ENCODE data around the gene ADD3.
"Not testable (repeated sequence)": the region's sequence is repeated elsewhere in the genome, so short reads cannot be mapped to it uniquely, and the experiment has no call there.

ADD3 gene

DNA sequence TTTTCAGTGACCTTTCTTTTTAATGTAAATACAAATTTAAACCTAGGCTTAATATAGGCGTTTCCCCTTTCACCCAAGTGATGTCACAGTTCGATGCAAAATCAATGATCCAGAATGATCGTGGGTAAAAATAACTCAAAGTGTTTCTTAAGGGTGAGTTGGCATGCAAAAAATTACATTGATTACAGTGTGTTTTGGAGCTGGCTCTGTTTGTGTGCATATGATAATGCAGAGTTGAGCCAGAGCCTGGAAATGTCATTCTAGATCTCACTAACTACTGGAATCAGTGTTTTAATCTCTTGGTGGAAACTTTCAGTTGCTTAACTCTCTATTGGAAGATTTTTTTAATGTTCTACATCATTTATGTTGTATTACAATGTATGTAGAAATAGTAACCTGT lies 127.1 kb downstream of the ADD3 start:
- no CpG with 5 or more reads among the region's 3 CpGs for WGBS (ENCODE audit: insufficient coverage, insufficient read length)
- Histone ChIP-seq H3K27me3 (ENCODE audit: control insufficient read depth, insufficient read depth, low read length) (no peaks in the 10 kb centered on the region), H3K27ac (ENCODE audit: low read length) (no peak overlapping the region), H3K36me3 (ENCODE audit: control insufficient read depth, insufficient read depth, low read length) (peaks cover 2% of the 10 kb centered on the region; the same call in 1 of the 2 replicates), H3K4me3 (ENCODE audit: low read length) (no peak overlapping the region), H3K4me1 (ENCODE audit: control insufficient read depth, insufficient read depth, low read length) (no peaks in the 10 kb centered on the region), H3K9me3 (ENCODE audit: control insufficient read depth, insufficient read depth, low read length) (no peaks in the 10 kb centered on the region)
- no peak for DNase-seq (ENCODE audit: low read depth, low spot score)

DNA sequence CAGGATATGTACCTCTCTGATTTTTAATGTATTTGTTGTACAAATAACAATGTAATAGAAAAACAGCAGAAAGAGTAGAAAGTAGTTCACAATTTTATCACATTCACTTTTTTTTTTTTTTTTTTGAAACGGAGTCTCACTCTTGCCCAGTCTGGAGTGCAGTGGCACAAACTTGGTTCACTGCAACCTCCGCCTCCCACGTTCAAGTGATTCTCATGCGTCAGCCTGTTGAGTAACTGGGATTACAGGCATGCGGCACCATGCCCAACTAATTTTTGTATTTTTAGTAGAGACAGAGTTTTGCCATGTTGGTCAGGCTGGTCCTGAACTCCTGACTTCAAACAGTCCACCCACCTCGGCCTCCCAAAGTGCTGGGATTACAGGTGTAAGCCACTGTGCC lies 128.1 kb downstream of the ADD3 start:
- H3K27ac ChIP-seq (ENCODE audit: low read length); DNase-seq (ENCODE audit: low read depth, low spot score); H3K27me3 ChIP-seq (ENCODE audit: control insufficient read depth, insufficient read depth, low read length); H3K36me3 ChIP-seq (ENCODE audit: control insufficient read depth, insufficient read depth, low read length); H3K4me3 ChIP-seq (ENCODE audit: low read length); H3K9me3 ChIP-seq (ENCODE audit: control insufficient read depth, insufficient read depth, low read length); H3K4me1 ChIP-seq (ENCODE audit: control insufficient read depth, insufficient read depth, low read length): not testable (repeated sequence)
- no CpG with 5 or more reads among the region's 6 CpGs for WGBS (ENCODE audit: insufficient coverage, insufficient read length)

DNA sequence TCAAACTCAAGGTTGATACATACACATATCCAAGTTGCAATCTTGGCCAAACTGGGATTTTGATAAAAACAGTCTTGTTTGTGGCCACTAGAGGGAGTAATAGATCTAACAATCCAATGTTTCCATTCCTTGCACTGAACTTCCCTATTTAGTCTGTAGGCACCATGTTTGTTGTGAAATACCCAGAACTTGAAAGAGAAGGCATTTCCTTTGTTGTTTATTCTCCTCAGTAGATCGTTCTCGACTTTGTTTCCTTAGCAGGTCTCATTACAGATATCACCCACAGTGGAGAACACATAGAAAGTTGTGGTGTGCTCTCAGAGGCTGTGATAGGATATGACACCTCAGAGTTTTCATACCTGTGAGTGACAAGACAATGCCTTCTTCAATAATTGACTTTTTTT lies 129.4 kb downstream of the ADD3 start:
- Histone ChIP-seq H3K36me3 (ENCODE audit: control insufficient read depth, insufficient read depth, low read length) (no peaks in the 10 kb centered on the region; the same call in 1 of the 2 replicates), H3K27me3 (ENCODE audit: control insufficient read depth, insufficient read depth, low read length) (no peaks in the 10 kb centered on the region), H3K9me3 (ENCODE audit: control insufficient read depth, insufficient read depth, low read length) (no peaks in the 10 kb centered on the region), H3K4me3 (ENCODE audit: low read length) (no peak overlapping the region), H3K4me1 (ENCODE audit: control insufficient read depth, insufficient read depth, low read length) (no peaks in the 10 kb centered on the region), H3K27ac (ENCODE audit: low read length) (no peak overlapping the region)
- peak; percentile 27 for DNase-seq (ENCODE audit: low read depth, low spot score)
- WGBS (ENCODE audit: insufficient coverage, insufficient read length): no CpG with 5 or more reads among the region's 2 CpGs

DNA sequence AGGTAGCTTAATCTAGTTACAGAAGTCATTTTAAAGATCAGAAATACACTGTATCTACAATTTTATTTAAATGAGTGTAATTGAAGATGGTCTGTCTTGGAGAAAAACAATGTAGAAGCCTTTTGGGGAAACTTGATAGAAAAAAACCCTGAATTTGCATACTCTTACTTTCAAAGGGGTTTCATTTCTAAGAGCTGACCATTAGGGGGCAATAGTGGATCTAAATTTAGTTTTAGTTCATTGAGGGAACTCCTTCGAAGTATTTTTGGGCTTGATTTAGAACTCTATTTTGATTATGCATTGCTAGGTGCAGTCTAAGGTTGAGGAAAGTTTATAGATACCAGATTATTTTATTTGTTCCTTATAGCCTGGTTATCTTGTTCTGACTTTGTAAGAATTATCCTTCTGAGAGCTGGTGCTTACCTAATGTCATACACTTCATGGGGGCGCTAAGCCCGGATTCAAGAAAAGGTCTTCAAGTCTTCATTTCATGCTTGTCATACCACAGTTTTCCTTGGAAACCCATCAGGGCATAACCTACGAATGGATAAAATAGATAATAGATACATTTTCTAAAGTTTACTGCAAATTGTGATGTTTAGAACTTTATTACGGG lies 130.5 kb downstream of the ADD3 start:
- H3K36me3 ChIP-seq (ENCODE audit: control insufficient read depth, insufficient read depth, low read length): no peaks in the 10 kb centered on the region
- no CpG with 5 or more reads among the region's 5 CpGs for whole genome bisulfite sequencing (ENCODE audit: insufficient coverage, insufficient read length)
- no peaks in the 10 kb centered on the region for H3K9me3 ChIP-seq (ENCODE audit: control insufficient read depth, insufficient read depth, low read length)
- no peak for DNase-seq (ENCODE audit: low read depth, low spot score)
- no peaks in the 10 kb centered on the region for H3K4me1 ChIP-seq (ENCODE audit: control insufficient read depth, insufficient read depth, low read length)
- no peak overlapping the region for H3K27ac ChIP-seq (ENCODE audit: low read length)
- no peak overlapping the region for H3K4me3 ChIP-seq (ENCODE audit: low read length)
- no peaks in the 10 kb centered on the region for H3K27me3 ChIP-seq (ENCODE audit: control insufficient read depth, insufficient read depth, low read length)

DNA sequence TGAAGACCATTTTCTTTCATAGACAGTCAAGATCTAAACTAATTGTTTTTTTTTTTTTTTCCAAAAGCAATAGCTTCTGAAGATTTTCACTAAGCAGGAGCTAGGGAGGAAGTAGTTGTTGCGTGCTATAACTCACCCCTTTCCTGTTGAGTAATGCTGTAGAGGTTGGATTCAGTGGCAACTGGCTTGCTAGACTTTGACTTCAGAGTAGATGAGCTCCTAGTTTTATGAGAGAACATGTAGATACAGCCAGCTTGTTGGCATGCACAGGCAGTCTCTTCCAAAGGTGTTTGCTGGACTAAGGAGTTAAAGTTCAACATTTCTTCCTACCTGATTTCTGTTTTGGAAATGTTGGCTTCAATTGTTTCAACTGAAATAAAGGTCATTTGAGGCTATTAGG lies 133.4 kb downstream of the ADD3 start:
- no peak for DNase-seq (ENCODE audit: low read depth, low spot score)
- Histone ChIP-seq H3K36me3 (ENCODE audit: control insufficient read depth, insufficient read depth, low read length) (no peaks in the 10 kb centered on the region), H3K27me3 (ENCODE audit: control insufficient read depth, insufficient read depth, low read length) (no peaks in the 10 kb centered on the region), H3K4me3 (ENCODE audit: low read length) (no peak overlapping the region), H3K4me1 (ENCODE audit: control insufficient read depth, insufficient read depth, low read length) (no peaks in the 10 kb centered on the region), H3K27ac (ENCODE audit: low read length) (no peak overlapping the region), H3K9me3 (ENCODE audit: control insufficient read depth, insufficient read depth, low read length) (no peaks in the 10 kb centered on the region)
- WGBS (ENCODE audit: insufficient coverage, insufficient read length): no CpG with 5 or more reads among the region's 1 CpG

DNA sequence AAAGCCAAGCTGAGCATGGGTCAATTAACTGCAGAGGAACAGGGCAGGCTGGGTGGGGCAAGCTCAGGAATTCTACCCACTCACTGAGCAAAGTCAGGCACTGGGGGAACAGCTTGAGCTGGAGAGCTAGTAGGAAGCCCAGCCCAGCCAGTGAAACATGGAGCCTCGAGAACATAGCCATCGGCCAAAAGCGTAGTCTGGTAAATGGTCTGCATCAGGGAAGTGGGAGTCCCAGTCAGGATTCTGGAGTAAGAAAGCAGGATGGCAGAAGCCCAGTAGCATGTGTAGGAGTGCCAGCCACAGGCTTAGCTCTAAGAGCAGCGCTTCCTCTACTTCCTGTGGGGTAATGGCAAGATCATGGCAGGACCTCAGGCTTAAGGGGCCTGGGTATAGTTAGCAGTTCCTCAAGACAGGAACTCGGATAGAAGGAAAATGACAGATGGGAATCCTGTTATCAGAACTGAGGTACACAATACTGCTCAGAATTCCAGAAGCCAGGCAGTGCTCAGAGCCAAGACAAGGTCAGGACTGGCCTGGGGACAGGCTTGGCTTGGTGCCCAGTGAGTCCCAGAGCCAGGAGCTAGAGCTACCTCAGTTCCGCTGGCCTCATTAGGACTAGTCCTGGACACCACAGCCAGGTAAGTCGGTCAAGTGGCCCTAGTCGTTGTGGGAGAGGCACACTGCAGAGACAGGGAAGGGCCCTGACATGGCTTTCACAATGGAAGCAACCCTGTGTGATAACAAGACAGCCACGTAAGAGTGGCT lies 134.3 kb downstream of the ADD3 start:
- no peaks in the 10 kb centered on the region for H3K27me3 ChIP-seq (ENCODE audit: control insufficient read depth, insufficient read depth, low read length)
- no peaks in the 10 kb centered on the region for H3K9me3 ChIP-seq (ENCODE audit: control insufficient read depth, insufficient read depth, low read length)
- no peak overlapping the region for H3K27ac ChIP-seq (ENCODE audit: low read length)
- DNase-seq (ENCODE audit: low read depth, low spot score): no peak
- no peaks in the 10 kb centered on the region for H3K36me3 ChIP-seq (ENCODE audit: control insufficient read depth, insufficient read depth, low read length)
- no CpG with 5 or more reads among the region's 9 CpGs for WGBS (ENCODE audit: insufficient coverage, insufficient read length)
- no peak overlapping the region for H3K4me3 ChIP-seq (ENCODE audit: low read length)
- no peaks in the 10 kb centered on the region for H3K4me1 ChIP-seq (ENCODE audit: control insufficient read depth, insufficient read depth, low read length)

DNA sequence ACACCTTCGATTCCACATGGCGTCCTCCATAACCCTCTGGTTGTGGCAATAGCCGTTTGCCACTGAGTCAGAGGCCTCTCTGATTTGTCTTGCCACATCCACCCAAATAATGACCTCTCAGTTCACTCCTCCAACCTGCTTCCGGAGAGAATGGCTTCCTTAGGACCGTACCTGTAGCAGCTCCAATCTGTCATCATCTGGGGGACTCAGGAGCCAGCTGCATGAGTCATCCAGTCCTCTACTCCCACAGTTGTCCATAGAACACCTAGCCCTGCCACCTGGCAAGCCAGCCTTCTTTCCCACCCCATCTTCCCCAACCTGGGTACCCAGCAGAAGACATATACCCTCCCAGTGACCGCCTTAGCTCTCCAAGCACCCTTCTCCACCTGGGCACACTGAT lies 135.2 kb downstream of the ADD3 start:
- no CpG with 5 or more reads among the region's 6 CpGs for WGBS (ENCODE audit: insufficient coverage, insufficient read length)
- Histone ChIP-seq H3K36me3 (ENCODE audit: control insufficient read depth, insufficient read depth, low read length) (no peaks in the 10 kb centered on the region), H3K27me3 (ENCODE audit: control insufficient read depth, insufficient read depth, low read length) (no peaks in the 10 kb centered on the region), H3K4me1 (ENCODE audit: control insufficient read depth, insufficient read depth, low read length) (no peaks in the 10 kb centered on the region), H3K4me3 (ENCODE audit: low read length) (no peak overlapping the region), H3K9me3 (ENCODE audit: control insufficient read depth, insufficient read depth, low read length) (no peaks in the 10 kb centered on the region), H3K27ac (ENCODE audit: low read length) (no peak overlapping the region)
- no peak for DNase-seq (ENCODE audit: low read depth, low spot score)

DNA sequence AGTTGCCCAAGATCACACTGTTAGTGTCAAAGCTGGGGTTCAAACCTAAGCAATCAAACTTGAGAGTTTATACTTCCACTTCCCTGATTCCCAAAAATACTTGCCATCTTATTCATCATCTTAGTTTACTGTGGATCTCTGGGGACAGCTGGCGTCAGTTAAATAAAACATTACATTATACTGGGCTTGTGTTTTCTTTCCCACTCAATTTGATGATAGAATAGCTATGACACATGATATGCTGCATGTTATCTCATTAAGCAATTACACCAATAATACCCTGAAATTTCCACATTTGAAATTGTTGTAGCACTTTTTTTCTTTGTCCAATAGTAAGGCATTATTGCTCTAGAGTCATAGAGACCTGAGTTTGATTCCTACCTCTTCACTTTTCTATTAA lies 136.7 kb downstream of the ADD3 start:
- WGBS (ENCODE audit: insufficient coverage, insufficient read length): no CpG with 5 or more reads among the region's 1 CpG
- H3K4me3 ChIP-seq (ENCODE audit: low read length): no peak overlapping the region
- H3K4me1 ChIP-seq (ENCODE audit: control insufficient read depth, insufficient read depth, low read length): no peaks in the 10 kb centered on the region
- no peaks in the 10 kb centered on the region for H3K36me3 ChIP-seq (ENCODE audit: control insufficient read depth, insufficient read depth, low read length)
- no peaks in the 10 kb centered on the region for H3K9me3 ChIP-seq (ENCODE audit: control insufficient read depth, insufficient read depth, low read length)
- H3K27ac ChIP-seq (ENCODE audit: low read length): no peak overlapping the region
- no peak for DNase-seq (ENCODE audit: low read depth, low spot score)
- no peaks in the 10 kb centered on the region for H3K27me3 ChIP-seq (ENCODE audit: control insufficient read depth, insufficient read depth, low read length)

DNA sequence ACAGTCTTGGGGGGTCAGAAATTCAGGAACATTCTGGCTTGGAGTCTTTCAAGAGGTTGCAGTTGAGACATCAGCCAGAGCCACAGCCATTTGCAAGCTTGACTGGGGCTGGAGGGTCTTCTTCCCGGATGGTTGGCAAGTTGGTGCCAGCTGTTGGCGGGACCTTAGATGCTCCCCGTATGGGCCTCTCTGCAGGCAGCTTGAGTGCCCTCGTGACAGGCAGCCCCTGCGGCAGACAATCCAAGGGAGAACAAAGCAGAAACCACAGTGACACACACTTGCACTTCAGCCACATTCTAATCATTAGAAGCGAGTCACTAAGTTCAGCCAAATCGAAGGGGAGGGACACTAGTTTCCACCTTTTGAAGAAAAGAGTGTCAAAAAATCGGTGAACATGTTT lies 140.2 kb downstream of the ADD3 start:
- H3K36me3 ChIP-seq (ENCODE audit: control insufficient read depth, insufficient read depth, low read length): no peaks in the 10 kb centered on the region
- no peaks in the 10 kb centered on the region; the same call in 1 of the 2 replicates for H3K4me1 ChIP-seq (ENCODE audit: control insufficient read depth, insufficient read depth, low read length)
- no peaks in the 10 kb centered on the region for H3K9me3 ChIP-seq (ENCODE audit: control insufficient read depth, insufficient read depth, low read length)
- no CpG with 5 or more reads among the region's 8 CpGs for WGBS (ENCODE audit: insufficient coverage, insufficient read length)
- no peaks in the 10 kb centered on the region for H3K27me3 ChIP-seq (ENCODE audit: control insufficient read depth, insufficient read depth, low read length)
- no peak for DNase-seq (ENCODE audit: low read depth, low spot score)
- H3K4me3 ChIP-seq (ENCODE audit: low read length): no peak overlapping the region
- H3K27ac ChIP-seq (ENCODE audit: low read length): no peak overlapping the region

DNA sequence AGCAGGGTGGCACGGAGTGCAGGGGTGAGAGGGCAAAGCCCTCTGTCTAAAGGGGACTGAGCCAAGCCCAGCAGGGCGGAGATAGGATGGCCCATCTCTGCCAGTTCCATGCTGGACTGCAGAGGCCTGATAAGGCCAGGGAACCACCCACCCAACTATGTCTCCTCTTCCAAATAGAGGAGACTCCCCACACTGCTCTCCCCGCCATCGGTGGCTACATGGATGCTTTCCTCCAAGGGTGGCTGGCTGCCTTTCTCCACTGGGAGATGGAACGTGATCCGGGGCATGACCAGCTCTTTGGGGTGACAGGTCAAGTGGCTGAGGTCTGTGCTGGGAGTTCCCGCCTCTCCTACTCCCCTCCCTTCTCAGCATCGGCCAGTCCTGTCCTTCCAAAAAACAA lies 141.5 kb downstream of the ADD3 start:
- H3K4me1 ChIP-seq (ENCODE audit: control insufficient read depth, insufficient read depth, low read length): no peaks in the 10 kb centered on the region; the same call in none of the 2 replicates
- H3K4me3 ChIP-seq (ENCODE audit: low read length): no peak overlapping the region
- no peaks in the 10 kb centered on the region for H3K27me3 ChIP-seq (ENCODE audit: control insufficient read depth, insufficient read depth, low read length)
- no peaks in the 10 kb centered on the region for H3K36me3 ChIP-seq (ENCODE audit: control insufficient read depth, insufficient read depth, low read length)
- no peaks in the 10 kb centered on the region for H3K9me3 ChIP-seq (ENCODE audit: control insufficient read depth, insufficient read depth, low read length)
- no peak overlapping the region for H3K27ac ChIP-seq (ENCODE audit: low read length)
- no peak for DNase-seq (ENCODE audit: low read depth, low spot score)
- no CpG with 5 or more reads among the region's 8 CpGs for WGBS (ENCODE audit: insufficient coverage, insufficient read length)

DNA sequence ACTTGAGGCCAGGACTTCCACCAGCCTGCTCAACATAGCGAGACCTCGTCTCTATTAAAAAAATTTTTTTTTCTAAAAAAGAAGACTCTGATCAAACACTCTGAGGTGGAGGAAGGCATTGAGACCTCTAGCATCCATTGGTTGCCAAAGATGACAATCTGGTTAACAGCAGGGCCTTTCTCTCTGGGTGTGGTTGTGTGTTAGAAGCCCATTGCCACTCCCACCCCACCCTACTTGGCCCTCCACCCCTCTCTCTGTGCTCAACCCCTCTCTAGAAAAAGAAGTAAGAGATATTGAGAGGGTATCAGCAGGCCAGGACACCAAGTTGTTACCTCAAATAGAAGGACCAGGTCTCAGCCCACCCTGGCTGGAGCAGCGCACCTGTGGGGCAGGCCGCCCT lies 142.3 kb downstream of the ADD3 start:
- H3K4me3 ChIP-seq (ENCODE audit: low read length): no peak overlapping the region
- no peak overlapping the region for H3K27ac ChIP-seq (ENCODE audit: low read length)
- H3K36me3 ChIP-seq (ENCODE audit: control insufficient read depth, insufficient read depth, low read length): no peaks in the 10 kb centered on the region
- no peaks in the 10 kb centered on the region; the same call in none of the 2 replicates for H3K4me1 ChIP-seq (ENCODE audit: control insufficient read depth, insufficient read depth, low read length)
- no peaks in the 10 kb centered on the region for H3K27me3 ChIP-seq (ENCODE audit: control insufficient read depth, insufficient read depth, low read length)
- no peaks in the 10 kb centered on the region for H3K9me3 ChIP-seq (ENCODE audit: control insufficient read depth, insufficient read depth, low read length)
- no CpG with 5 or more reads among the region's 4 CpGs for WGBS (ENCODE audit: insufficient coverage, insufficient read length)
- DNase-seq (ENCODE audit: low read depth, low spot score): no peak
